DMS79 treated with DMSO at 0.1 percent for 48 hours (cell line): ENCODE measurements around the gene MPND.
A peak's percentile ranks its signal among the peaks of the same experiment; 100 is the strongest.

Source experiments
- DNase-seq: peaks from one replicate; lab custom pipeline; 2025; lab: John Stamatoyannopoulos, UW

MPND gene

GRCh38 chr19:4343370-4344307, at the start of gene MPND:
TSS of gene MPND (plus strand) at chr19:4343562. CDS start at chr19:4343594, 32 bp downstream.
- DNase-seq = peak; percentile 68

GRCh38 chr19:4294389-4294788, 49.0 kb upstream of the MPND start:
- DNase-seq = no peak

- peak; percentile 76 for DNase-seq
Observed at GRCh38 chr19:4295972-4296771, 47.2 kb upstream of the MPND start.

GRCh38 chr19:4297901-4298809, 45.2 kb upstream of the MPND start:
- DNase-seq = no peak

- no peak for DNase-seq
Observed at GRCh38 chr19:4298810-4299550, 44.4 kb upstream of the MPND start.

GRCh38 chr19:4300589-4300988, 42.8 kb upstream of the MPND start:
- no peak for DNase-seq

- DNase-seq = no peak
Observed at GRCh38 chr19:4301590-4302242, 41.6 kb upstream of the MPND start.

GRCh38 chr19:4302243-4302640, 41.1 kb upstream of the MPND start, which contains the start of gene TMIGD2:
TSS of gene TMIGD2 (minus strand) at chr19:4302389. CDS start at chr19:4302385, 4 bp downstream.
- DNase-seq = no peak

GRCh38 chr19:4303819-4304537, 39.4 kb upstream of the MPND start:
- no peak for DNase-seq

GRCh38 chr19:4304538-4305256, 38.7 kb upstream of the MPND start, which contains the start of gene FSD1:
TSS of gene FSD1 (plus strand) at chr19:4304598. CDS start at chr19:4304747, 149 bp downstream.
- peak; percentile 52 for DNase-seq

- DNase-seq = no peak
Observed at GRCh38 chr19:4305257-4305612, 38.1 kb upstream of the MPND start.

GRCh38 chr19:4305659-4306058, 37.7 kb upstream of the MPND start:
- no peak for DNase-seq

- DNase-seq = no peak
Observed at GRCh38 chr19:4310247-4311121, 32.9 kb upstream of the MPND start.

GRCh38 chr19:4313847-4314490, 29.4 kb upstream of the MPND start:
- no peak for DNase-seq

GRCh38 chr19:4316956-4317355, 26.4 kb upstream of the MPND start:
- DNase-seq = no peak

- no peak for DNase-seq
Observed at GRCh38 chr19:4318460-4318859, 24.9 kb upstream of the MPND start.

- no peak for DNase-seq
Observed at GRCh38 chr19:4319067-4319718, 24.2 kb upstream of the MPND start.
